GM12878 (cell line): ENCODE data around the gene CCS.

Experiments
- BHLHE40 ChIP-seq, 2 experiments: fragments of 450-650 bp in 1 of 2; IDR thresholded peaks; 2 replicates each; pipeline ENCODE4 v1.6.1; 2011 to 2017; ENCODE audit warnings: low read depth in 2 of 2, borderline replicate concordance in 1 of 2, improper control_type of control experiment in 1 of 2, low read length in 1 of 2, mild to moderate bottlenecking in 1 of 2
- CREB1 ChIP-seq: IDR thresholded peaks from 2 replicates; pipeline ENCODE4 v1.6.1; 2012; ENCODE audit warnings: low read depth, mild to moderate bottlenecking, inconsistent platforms
- EZH2 ChIP-seq: IDR thresholded peaks from 2 replicates; pipeline ENCODE4 v1.6.1; 2012; ENCODE audit warnings: low read depth, mild to moderate bottlenecking, control low read depth, inconsistent platforms, low read length, borderline replicate concordance; ENCODE audit not compliant: control insufficient read depth
- HCFC1 ChIP-seq: fragments of 150-350 bp; IDR thresholded peaks from 2 replicates; pipeline ENCODE4 v1.6.1; 2014; ENCODE audit warnings: low read length
- NFYB ChIP-seq: IDR thresholded peaks from 2 replicates; pipeline ENCODE4 v1.6.1; 2011; ENCODE audit warnings: low read depth, mild to moderate bottlenecking, low read length, improper control_type of control experiment, moderate library complexity; ENCODE audit not compliant: insufficient read depth
- POLR2AphosphoS2 ChIP-seq: IDR thresholded peaks from 2 replicates; pipeline ENCODE4 v1.6.1; 2011; ENCODE audit warnings: low read depth, mild to moderate bottlenecking, low read length, improper control_type of control experiment, moderate library complexity
- RAD21 ChIP-seq: IDR thresholded peaks from 2 replicates; pipeline ENCODE4 v1.6.1; 2011; ENCODE audit warnings: mild to moderate bottlenecking, low read depth, low read length, moderate library complexity; ENCODE audit not compliant: insufficient read depth
- REST ChIP-seq: IDR thresholded peaks from 2 replicates; pipeline ENCODE4 v1.6.1; 2012; ENCODE audit warnings: mild to moderate bottlenecking, low read depth, low read length
- USF2 ChIP-seq: IDR thresholded peaks from 2 replicates; pipeline ENCODE4 v1.6.1; 2011; ENCODE audit warnings: low read depth, low read length, improper control_type of control experiment, borderline replicate concordance
- ZNF274 ChIP-seq: IDR thresholded peaks from one replicate; pipeline ENCODE4 v1.8.0; 2011; ENCODE audit not compliant: insufficient read length, insufficient read depth
- ZNF592 ChIP-seq: fragments of 450-650 bp; IDR thresholded peaks from 2 replicates; pipeline ENCODE4 v1.6.1; 2017; ENCODE audit warnings: mild to moderate bottlenecking, moderate library complexity
- TF ChIP-seq, protein P1 (sequence below): IDR thresholded peaks from 2 replicates; pipeline ENCODE4 v1.6.1; 2011; ENCODE audit warnings: low read depth, mild to moderate bottlenecking, low read length, moderate library complexity, borderline replicate concordance; ENCODE audit errors: extremely low read depth
- TF ChIP-seq, protein P2 (sequence below), 3 experiments: IDR thresholded peaks in 2 of 3; conservative IDR thresholded peaks in 1 of 3; 2 replicates each; pipeline ENCODE4 v1.5.1; 2011; ENCODE audit warnings: low read depth in 3 of 3, low read length in 3 of 3, mild to moderate bottlenecking in 3 of 3, control low read depth in 2 of 3, moderate library complexity in 2 of 3, inconsistent platforms in 1 of 3, mixed read lengths in 1 of 3; ENCODE audit not compliant: control insufficient read depth in 2 of 3, insufficient read depth in 1 of 3; ENCODE audit errors: extremely low read depth in 1 of 3
- TF ChIP-seq, protein P3 (sequence below): IDR thresholded peaks from 2 replicates; pipeline ENCODE4 v1.6.1; 2011; ENCODE audit warnings: mild to moderate bottlenecking, low read depth, low read length, moderate library complexity; ENCODE audit not compliant: insufficient replicate concordance

GRCh38 chr11:66562907-66563583 is 29.9 kb upstream of the CCS start:
- TF ChIP-seq BHLHE40 (IDR thresholded peaks at IDR 0.05; ENCODE audit: borderline replicate concordance in 1 of 2, low read depth in 2 of 2, low read length in 1 of 2) (no peak), ZNF592 (no peak), EZH2 (no peak), NFYB (no peak), ZNF274 (no peak), CREB1 (no peak), POLR2AphosphoS2 (no peak), USF2 (no peak), RAD21 (no peak), REST (no peak), HCFC1 (no peak)
- TF ChIP-seq, protein P1, sequence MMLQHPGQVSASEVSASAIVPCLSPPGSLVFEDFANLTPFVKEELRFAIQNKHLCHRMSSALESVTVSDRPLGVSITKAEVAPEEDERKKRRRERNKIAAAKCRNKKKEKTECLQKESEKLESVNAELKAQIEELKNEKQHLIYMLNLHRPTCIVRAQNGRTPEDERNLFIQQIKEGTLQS = no peak
- TF ChIP-seq, protein P2, sequence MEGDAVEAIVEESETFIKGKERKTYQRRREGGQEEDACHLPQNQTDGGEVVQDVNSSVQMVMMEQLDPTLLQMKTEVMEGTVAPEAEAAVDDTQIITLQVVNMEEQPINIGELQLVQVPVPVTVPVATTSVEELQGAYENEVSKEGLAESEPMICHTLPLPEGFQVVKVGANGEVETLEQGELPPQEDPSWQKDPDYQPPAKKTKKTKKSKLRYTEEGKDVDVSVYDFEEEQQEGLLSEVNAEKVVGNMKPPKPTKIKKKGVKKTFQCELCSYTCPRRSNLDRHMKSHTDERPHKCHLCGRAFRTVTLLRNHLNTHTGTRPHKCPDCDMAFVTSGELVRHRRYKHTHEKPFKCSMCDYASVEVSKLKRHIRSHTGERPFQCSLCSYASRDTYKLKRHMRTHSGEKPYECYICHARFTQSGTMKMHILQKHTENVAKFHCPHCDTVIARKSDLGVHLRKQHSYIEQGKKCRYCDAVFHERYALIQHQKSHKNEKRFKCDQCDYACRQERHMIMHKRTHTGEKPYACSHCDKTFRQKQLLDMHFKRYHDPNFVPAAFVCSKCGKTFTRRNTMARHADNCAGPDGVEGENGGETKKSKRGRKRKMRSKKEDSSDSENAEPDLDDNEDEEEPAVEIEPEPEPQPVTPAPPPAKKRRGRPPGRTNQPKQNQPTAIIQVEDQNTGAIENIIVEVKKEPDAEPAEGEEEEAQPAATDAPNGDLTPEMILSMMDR (IDR thresholded peaks at IDR 0.05 in 2 of 3, conservative IDR thresholded peaks at IDR 0.05 in 1 of 3; ENCODE audit: control insufficient read depth in 2 of 3, extremely low read depth in 1 of 3, insufficient read depth in 1 of 3, low read depth in 3 of 3, low read length in 3 of 3) = no peak
- TF ChIP-seq, protein P3, sequence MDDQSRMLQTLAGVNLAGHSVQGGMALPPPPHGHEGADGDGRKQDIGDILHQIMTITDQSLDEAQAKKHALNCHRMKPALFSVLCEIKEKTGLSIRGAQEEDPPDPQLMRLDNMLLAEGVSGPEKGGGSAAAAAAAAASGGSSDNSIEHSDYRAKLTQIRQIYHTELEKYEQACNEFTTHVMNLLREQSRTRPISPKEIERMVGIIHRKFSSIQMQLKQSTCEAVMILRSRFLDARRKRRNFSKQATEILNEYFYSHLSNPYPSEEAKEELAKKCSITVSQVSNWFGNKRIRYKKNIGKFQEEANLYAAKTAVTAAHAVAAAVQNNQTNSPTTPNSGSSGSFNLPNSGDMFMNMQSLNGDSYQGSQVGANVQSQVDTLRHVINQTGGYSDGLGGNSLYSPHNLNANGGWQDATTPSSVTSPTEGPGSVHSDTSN = no peak
